ENCODE data around the gene SLIT3.

SLIT3 gene

GRCh38 chr5:169011009-169011408 lies 289.9 kb downstream of the SLIT3 start:
- Histone ChIP-seq H3K27me3 (ENCODE audit: insufficient read depth, low read length, poor library complexity, severe bottlenecking) (no peaks in the 10 kb centered on the region), H3K9ac (ENCODE audit: low read depth, low read length, poor library complexity, severe bottlenecking) (no peak overlapping the region), H3K79me2 (ENCODE audit: insufficient read depth, low read length) (no peaks in the 10 kb centered on the region), H3F3A (ENCODE audit: low read depth) (no peaks in the 10 kb centered on the region), H3K4me1 (ENCODE audit: insufficient read depth, low read length, poor library complexity, severe bottlenecking) (peaks cover 8% of the 10 kb centered on the region), H3K9me3 (ENCODE audit: insufficient read depth, low read depth, low read length) (no peaks in the 10 kb centered on the region), H3K4me2 (ENCODE audit: low read depth, low read length, poor library complexity, severe bottlenecking) (no peak overlapping the region), H3K36me3 (ENCODE audit: insufficient read depth, low read length) (no peaks in the 10 kb centered on the region), H3K4me3 (ENCODE audit: low read length, poor library complexity, severe bottlenecking) (no peak overlapping the region), H3K9me2 (replicated peaks; ENCODE audit: low read depth, low read length) (no peaks in the 10 kb centered on the region), H4K20me1 (ENCODE audit: insufficient read depth, low read length, poor library complexity, severe bottlenecking) (no peaks in the 10 kb centered on the region), H2AFZ (ENCODE audit: low read length) (no peak overlapping the region)
- TF ChIP-seq EZH2phosphoT487 (IDR thresholded peaks at IDR 0.05; ENCODE audit: borderline replicate concordance): no peak
- no peak for TF ChIP-seq CTCF (conservative IDR thresholded peaks at IDR 0.05; ENCODE audit: low read length)

GRCh38 chr5:169009123-169009522 lies 291.8 kb downstream of the SLIT3 start:
- Histone ChIP-seq H3K4me1 (ENCODE audit: insufficient read depth, low read length, poor library complexity, severe bottlenecking) (peaks cover 8% of the 10 kb centered on the region), H3F3A (ENCODE audit: low read depth) (no peaks in the 10 kb centered on the region), H3K4me3 (ENCODE audit: low read length, poor library complexity, severe bottlenecking) (no peak overlapping the region), H3K9ac (ENCODE audit: low read depth, low read length, poor library complexity, severe bottlenecking) (no peak overlapping the region), H4K20me1 (ENCODE audit: insufficient read depth, low read length, poor library complexity, severe bottlenecking) (no peaks in the 10 kb centered on the region), H3K9me2 (replicated peaks; ENCODE audit: low read depth, low read length) (no peaks in the 10 kb centered on the region), H3K9me3 (ENCODE audit: insufficient read depth, low read depth, low read length) (no peaks in the 10 kb centered on the region), H3K4me2 (ENCODE audit: low read depth, low read length, poor library complexity, severe bottlenecking) (no peak overlapping the region), H3K27me3 (ENCODE audit: insufficient read depth, low read length, poor library complexity, severe bottlenecking) (no peaks in the 10 kb centered on the region), H2AFZ (ENCODE audit: low read length) (no peak overlapping the region), H3K79me2 (ENCODE audit: insufficient read depth, low read length) (no peaks in the 10 kb centered on the region), H3K36me3 (ENCODE audit: insufficient read depth, low read length) (no peaks in the 10 kb centered on the region)
- TF ChIP-seq EZH2phosphoT487 (IDR thresholded peaks at IDR 0.05; ENCODE audit: borderline replicate concordance): no peak
- no peak for TF ChIP-seq CTCF (conservative IDR thresholded peaks at IDR 0.05; ENCODE audit: low read length)

GRCh38 chr5:169006842-169007790 lies 293.8 kb downstream of the SLIT3 start:
- Histone ChIP-seq H3K27me3 (ENCODE audit: insufficient read depth, low read length, poor library complexity, severe bottlenecking) (no peaks in the 10 kb centered on the region), H3K9me2 (replicated peaks; ENCODE audit: low read depth, low read length) (no peaks in the 10 kb centered on the region)
- TF ChIP-seq EZH2phosphoT487 (IDR thresholded peaks at IDR 0.05; ENCODE audit: borderline replicate concordance): no peak
- TF ChIP-seq CTCF (conservative IDR thresholded peaks at IDR 0.05; ENCODE audit: low read length): no peak

More at GRCh38 chr5:169006842-169007790, 293.8 kb downstream of the SLIT3 start:
- Histone ChIP-seq H3K36me3 (ENCODE audit: insufficient read depth, low read length) (no peaks in the 10 kb centered on the region), H3K9ac (ENCODE audit: low read depth, low read length, poor library complexity, severe bottlenecking) (no peak overlapping the region), H3K4me2 (ENCODE audit: low read depth, low read length, poor library complexity, severe bottlenecking) (no peak overlapping the region), H2AFZ (ENCODE audit: low read length) (no peak overlapping the region), H3K4me1 (ENCODE audit: insufficient read depth, low read length, poor library complexity, severe bottlenecking) (no peaks in the 10 kb centered on the region), H3K4me3 (ENCODE audit: low read length, poor library complexity, severe bottlenecking) (no peak overlapping the region), H4K20me1 (ENCODE audit: insufficient read depth, low read length, poor library complexity, severe bottlenecking) (no peaks in the 10 kb centered on the region), H3K9me3 (ENCODE audit: insufficient read depth, low read depth, low read length) (no peaks in the 10 kb centered on the region), H3F3A (ENCODE audit: low read depth) (no peaks in the 10 kb centered on the region), H3K79me2 (ENCODE audit: insufficient read depth, low read length) (no peaks in the 10 kb centered on the region)

Data from Loucy (cell line).